ENCODE measurements around the gene PTER. TPM values are rescaled to one million over a fixed set of nuclear protein-coding genes. Genes with fewer than 3 reads are reported as not detected.

Gene PTER
- total and polyA plus RNA-seq, 10 of the 15 experiments (the other 5 are each of a cell fraction or from before 2014, with no cell fraction given), result 16.0 to 31.2 (median 23.1) TPM

DNA sequence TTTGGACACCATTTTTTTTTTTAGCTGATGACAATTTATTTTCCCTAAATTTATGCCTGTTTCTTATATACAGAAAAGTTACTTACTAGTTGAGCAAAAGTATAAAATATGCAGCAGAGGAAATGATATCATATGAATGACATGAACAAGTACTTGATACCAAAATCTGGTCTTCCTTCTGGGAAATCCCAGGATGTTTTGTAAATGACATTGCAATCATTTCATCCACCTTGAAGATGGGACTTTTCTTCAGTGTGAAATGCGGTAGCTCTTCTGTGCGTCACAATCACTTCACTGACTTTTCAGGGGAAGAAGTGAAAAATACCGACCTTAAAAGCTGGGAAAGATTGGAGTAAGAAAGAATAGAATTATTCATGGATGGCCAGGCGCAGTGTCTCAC, 61.1 kb downstream of the PTER start:
- Histone ChIP-seq H3K4me1 (ENCODE audit: control insufficient read depth, insufficient read depth, low read length) (no peaks in the 10 kb centered on the region), H3K79me2 (ENCODE audit: control insufficient read depth, insufficient read depth, low read length) (no peaks in the 10 kb centered on the region), H3K27me3 (replicated peaks in 1 of 2; ENCODE audit: control insufficient read depth in 2 of 2, insufficient read depth in 2 of 2, low read length in 1 of 2) (no peaks in the 10 kb centered on the region), H3K9ac (ENCODE audit: control insufficient read depth, insufficient read depth, low read length) (no peak overlapping the region), H2AFZ (ENCODE audit: control insufficient read depth, low read depth, low read length) (no peak overlapping the region), H3K9me3 (replicated peaks; ENCODE audit: control insufficient read depth, insufficient read depth, low read length) (no peaks in the 10 kb centered on the region), H3K36me3 (ENCODE audit: control insufficient read depth in 2 of 2, insufficient read depth in 2 of 2, low read length in 1 of 2) (no peaks in the 10 kb centered on the region; a peak in 1 of 4 replicates), H3K4me3 (no peak overlapping the region), H4K20me1 (ENCODE audit: control insufficient read depth, insufficient read depth) (no peaks in the 10 kb centered on the region), H3K4me2 (ENCODE audit: control insufficient read depth, insufficient read depth) (no peak overlapping the region), H3K27ac (ENCODE audit: control insufficient read depth, insufficient read depth) (no peak overlapping the region)
- ChIA-PET POLR2A (no interaction called here), CTCF (interaction anchor here (1.7 kb wide), 1 partner anchor 280 kb away, joined by 5 read pairs; no protein-coding TSS in a partner anchor), RAD21 (ENCODE audit: unreplicated experiment) (no interaction called here), SMC1A (ENCODE audit: uncharacterized antibody, unreplicated experiment) (no interaction called here)
- in situ Hi-C loops (cut with MboI) (no loop called here), intact Hi-C loops (cut with micrococcal nuclease; ENCODE audit: unreplicated experiment) (no loop called here)
- TF ChIP-seq FOS (IDR thresholded peaks at IDR 0.05; ENCODE audit: borderline replicate concordance, extremely low read depth, insufficient read length), result no peak
- TF ChIP-seq TCF3 (IDR thresholded peaks at IDR 0.05; ENCODE audit: borderline replicate concordance, insufficient read depth, low read depth, low read length), result no peak
- TF ChIP-seq NR2C2 (IDR thresholded peaks at IDR 0.05; ENCODE audit: borderline replicate concordance, control insufficient read depth, insufficient read length, low read depth), result no peak
- TF ChIP-seq MXI1 (IDR thresholded peaks at IDR 0.05; ENCODE audit: low read depth, low read length), result no peak
- no peak for TF ChIP-seq EZH2 (IDR thresholded peaks at IDR 0.05; ENCODE audit: borderline replicate concordance, control insufficient read depth, low read depth, low read length)
- TF ChIP-seq ZNF384 (IDR thresholded peaks at IDR 0.05; ENCODE audit: borderline replicate concordance, low read depth, low read length), result no peak
- no peak for TF ChIP-seq NFIC (IDR thresholded peaks at IDR 0.05; ENCODE audit: low read depth, low read length)
- no peak for TF ChIP-seq CBX3 (IDR thresholded peaks at IDR 0.05; ENCODE audit: borderline replicate concordance, low read depth)
- no peak for TF ChIP-seq SUZ12 (IDR thresholded peaks at IDR 0.05; ENCODE audit: unreplicated experiment)
- TF ChIP-seq MEF2A (IDR thresholded peaks at IDR 0.05; ENCODE audit: insufficient read depth, low read depth, low read length), result no peak
- TF ChIP-seq ZSCAN29 (IDR thresholded peaks at IDR 0.05), result no peak
- no peak for TF ChIP-seq CHD2 (IDR thresholded peaks at IDR 0.05; ENCODE audit: borderline replicate concordance, low read depth, low read length)
- TF ChIP-seq KDM1A (IDR thresholded peaks at IDR 0.05; ENCODE audit: borderline replicate concordance), result no peak
- TF ChIP-seq DPF2 (IDR thresholded peaks at IDR 0.05), result no peak
- no peak for TF ChIP-seq BMI1 (IDR thresholded peaks at IDR 0.05; ENCODE audit: borderline replicate concordance)
- no peak for TF ChIP-seq CHD4 (IDR thresholded peaks at IDR 0.05)
- TF ChIP-seq SUPT20H (IDR thresholded peaks at IDR 0.05; ENCODE audit: borderline replicate concordance, control insufficient read depth, low read depth, low read length), result no peak
- TF ChIP-seq EED (IDR thresholded peaks at IDR 0.05; ENCODE audit: low read depth), result no peak
- no peak for TF ChIP-seq MYC (IDR thresholded peaks at IDR 0.05; ENCODE audit: insufficient read depth, insufficient read length, insufficient replicate concordance, low read length, severe bottlenecking)
- 98% methylated on average over 4 of the region's 4 CpGs for WGBS (ENCODE audit: insufficient coverage, insufficient replicate concordance, low lambda C conversion rate, missing lambda C conversion rate)
- no TSS peak for BruUV-seq (replicated peaks)
- ATAC-seq, result no peak
- DNase-seq (ENCODE audit: low read depth, low spot score), result no peak
- FAIRE-seq, result no peak
